ENCODE results near the gene CYBC1.
A peak's percentile ranks its signal among the peaks of the same experiment; 100 is the strongest.

Gene CYBC1

DNA sequence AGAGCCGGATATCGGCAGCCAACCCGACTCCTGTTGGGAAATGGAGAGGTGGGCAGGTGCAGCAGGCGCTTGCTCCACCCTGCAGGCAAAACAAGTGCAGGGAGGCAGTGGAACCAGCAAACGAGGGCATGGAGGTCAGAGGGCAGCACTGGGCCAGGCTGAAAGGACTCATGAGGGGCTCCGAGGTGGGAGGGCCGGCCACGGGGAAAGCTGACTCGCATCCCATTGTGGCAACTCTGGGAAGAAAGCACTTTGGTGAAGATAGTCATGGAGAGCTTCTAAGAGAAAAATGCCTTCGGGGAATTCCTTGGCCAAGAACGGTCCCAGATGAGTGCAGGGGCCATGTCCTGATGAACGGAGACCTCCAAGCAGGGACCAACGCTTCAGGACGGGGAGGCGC is 4.4 kb downstream of the CYBC1 start:
- DNase-seq = peak; percentile 53

GRCh38 chr17:82445542-82445941 is 5.0 kb downstream of the CYBC1 start:
- no peak for DNase-seq

DNA sequence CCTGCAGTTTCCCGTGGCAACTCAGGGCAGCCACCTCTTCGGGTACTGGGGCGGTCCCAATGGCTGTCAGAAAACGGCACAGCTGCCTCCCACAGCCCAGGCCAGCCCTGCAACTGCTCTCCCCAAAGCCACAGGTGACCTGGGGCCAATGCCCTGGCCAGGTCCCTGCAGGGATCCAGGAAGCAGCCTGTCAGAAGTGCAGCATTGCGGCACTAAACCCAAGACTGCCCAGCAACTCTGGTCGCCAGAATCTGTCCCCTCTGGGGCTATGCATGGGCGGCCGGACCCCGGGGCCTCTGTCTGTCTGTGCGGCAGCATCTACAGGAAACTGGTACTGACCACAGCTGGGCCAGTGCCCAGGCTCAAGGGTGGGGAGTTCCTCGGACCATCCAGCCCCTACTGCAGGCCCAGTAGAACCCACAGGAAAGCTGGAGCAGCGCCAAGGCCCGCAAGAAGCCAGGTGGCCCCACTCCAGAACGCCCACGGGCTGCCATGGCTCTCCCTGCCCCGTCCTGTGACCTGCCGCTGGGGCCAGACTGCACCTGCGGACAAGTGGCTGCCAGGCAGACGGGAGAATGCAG is 5.5 kb downstream of the CYBC1 start:
- no peak for DNase-seq

DNA sequence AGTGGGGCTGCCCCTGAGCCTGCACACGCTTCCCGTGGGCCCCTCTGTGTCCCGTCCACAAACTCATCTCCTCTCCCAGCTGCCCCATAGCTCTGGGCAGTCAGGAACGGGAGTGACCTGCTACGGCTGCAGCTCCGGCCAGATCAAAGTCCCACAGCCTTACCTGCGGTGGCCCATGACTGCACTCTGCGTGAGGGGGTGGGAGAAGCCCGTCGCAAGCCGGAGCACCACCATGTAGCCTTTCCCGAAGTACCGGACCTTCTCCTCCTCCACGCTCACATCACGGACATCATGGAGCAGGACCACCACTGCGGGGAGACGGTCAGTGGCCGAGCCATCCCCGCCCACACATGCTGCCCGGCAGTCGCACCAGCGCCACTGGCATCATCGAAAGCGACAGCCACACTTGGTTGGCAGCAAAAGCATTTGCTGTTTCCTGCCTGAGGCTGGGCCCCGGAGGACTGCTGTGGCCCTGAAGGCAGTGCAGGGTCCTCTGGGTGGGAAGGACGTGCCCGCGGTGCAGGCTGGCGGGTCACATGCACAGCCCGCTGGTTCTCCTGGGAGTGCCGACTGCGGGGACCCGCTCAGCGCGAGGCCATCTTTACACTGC is 6.2 kb downstream of the CYBC1 start:
- no peak for DNase-seq

- DNase-seq = no peak
Observed at GRCh38 chr17:82443465-82444283, 6.9 kb downstream of the CYBC1 start.

- DNase-seq = no peak
Observed at GRCh38 chr17:82442643-82443464, 7.7 kb downstream of the CYBC1 start.

DNA sequence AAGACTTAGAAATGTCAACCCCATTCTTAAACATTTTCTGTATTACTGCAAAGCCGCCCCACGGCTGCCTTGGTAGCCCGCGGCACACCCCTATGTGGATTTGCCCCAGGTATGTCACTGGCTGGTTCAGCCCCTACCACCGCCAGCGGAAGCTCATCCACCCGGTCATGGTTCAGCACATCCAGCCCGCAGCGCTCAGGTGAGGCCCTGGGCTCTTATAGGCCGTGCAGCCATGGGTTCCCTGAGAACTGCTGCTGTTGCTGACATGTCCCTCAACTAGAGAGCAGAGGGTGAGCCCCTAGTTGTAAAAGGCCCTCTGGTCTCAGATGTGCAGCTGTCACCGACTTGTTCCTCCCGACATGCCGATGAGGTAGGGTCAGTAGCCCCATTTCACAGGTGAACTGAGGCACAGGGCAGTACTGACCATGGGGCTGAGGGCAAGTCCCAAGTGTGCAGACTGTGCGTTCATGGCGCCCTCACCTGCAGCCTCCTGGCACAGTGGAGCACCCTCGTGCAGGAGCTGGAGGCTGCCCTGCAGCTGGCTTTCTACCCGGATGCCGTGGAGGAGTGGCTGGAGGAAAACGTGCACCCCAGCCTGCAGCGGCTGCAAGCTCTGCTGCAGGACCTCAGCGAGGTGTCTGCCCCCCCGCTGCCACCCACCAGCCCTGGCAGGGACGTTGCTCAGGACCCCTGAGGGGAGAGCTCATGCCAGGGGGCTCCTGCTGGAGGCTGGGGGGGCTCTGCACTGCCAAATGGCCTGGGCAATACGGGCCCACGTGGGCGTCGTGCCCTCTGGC is 8.7 kb downstream of the CYBC1 start:
- no peak for DNase-seq

DNA sequence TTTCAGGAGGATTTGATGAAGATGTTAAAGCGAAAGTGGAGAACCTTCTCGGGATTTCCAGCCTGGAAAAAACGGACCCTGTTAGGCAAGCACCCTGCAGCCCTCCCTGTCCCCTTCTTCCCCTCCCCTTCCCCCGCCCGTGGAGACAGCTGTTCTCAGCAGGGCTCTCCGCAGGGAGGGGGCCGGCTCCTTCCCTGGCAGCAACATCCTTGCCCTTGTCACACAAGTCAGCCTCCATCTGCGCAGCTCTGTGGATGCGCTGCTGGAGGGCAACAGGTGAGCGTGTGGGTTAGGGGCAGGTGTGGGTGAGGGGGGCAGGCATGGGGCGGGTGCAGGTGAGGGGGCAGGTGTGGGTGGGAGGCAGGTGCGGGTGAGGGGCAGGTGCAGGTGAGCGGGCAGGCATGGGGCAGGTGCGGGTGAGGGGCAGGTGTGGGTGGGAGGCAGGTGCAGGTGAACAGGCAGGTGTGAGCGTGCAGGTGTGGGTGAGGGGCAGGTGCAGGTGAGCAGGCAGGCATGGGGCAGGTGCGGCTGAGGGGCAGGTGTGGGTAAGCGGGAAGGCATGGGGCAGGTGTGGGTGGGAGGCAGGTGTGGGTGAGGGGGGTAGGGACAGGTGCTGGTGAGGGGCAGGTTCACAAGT is 9.4 kb downstream of the CYBC1 start:
- no peak for DNase-seq

DNA sequence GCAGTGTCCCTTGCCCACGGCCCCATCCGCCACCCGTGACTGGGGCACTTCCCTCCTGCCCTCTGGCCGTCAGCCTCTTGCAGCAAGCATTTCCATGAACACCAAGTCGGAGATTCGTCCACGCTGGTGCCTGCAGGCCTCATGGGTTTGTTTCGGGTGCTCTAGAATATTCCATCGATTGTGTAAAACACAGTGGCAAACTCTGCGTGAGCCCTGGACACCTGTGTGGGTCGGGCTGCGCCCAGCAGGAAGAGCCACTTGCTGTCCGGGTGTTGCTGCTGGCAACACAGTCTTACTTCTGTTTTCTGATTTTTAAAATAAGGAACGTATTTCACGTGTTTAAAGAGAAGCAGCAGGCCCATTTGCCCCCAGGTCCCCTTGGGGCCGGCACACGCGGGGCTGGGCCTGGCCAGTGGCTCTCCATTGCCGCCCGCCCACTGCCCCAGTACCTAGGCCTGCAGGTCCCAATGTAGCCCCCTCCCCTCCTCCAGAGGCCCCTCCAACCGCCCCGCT is 10.0 kb downstream of the CYBC1 start:
- no peak for DNase-seq

GRCh38 chr17:82439829-82440365 is 10.7 kb downstream of the CYBC1 start:
- DNase-seq = no peak

DNA sequence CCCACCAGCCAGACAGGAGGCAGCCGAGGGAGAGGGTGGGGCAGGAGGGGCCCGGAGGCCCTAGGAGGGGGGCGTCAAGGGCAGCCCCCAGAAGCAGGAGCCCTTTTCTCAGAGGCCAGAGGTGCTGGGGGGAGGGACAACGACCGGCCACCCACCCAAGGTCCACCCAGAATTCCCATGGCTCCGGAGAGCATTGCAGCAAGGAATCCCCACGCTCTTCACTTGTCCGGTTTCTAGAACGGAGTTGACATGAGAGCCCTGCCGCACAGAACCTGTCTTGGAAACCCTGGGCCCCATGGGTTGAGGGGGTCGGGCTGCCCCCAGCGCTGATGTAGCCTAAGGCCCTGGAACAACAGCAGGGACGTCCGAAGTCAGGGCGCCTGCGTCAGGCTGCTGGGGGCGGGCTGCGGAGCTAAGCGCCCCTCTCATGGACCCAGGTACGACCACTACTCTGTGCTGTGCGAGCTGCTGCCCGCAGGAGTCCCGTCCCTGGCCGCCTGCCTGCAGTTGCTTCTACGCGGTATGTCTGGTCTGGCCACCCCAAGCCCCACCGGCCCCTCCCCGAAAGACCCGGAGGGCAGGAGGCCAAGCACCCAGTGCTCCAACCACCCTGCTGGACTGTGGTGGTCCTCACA is 11.2 kb downstream of the CYBC1 start:
- no peak for DNase-seq

GRCh38 chr17:82438401-82439193 is 12.0 kb downstream of the CYBC1 start:
- DNase-seq = no peak

DNA sequence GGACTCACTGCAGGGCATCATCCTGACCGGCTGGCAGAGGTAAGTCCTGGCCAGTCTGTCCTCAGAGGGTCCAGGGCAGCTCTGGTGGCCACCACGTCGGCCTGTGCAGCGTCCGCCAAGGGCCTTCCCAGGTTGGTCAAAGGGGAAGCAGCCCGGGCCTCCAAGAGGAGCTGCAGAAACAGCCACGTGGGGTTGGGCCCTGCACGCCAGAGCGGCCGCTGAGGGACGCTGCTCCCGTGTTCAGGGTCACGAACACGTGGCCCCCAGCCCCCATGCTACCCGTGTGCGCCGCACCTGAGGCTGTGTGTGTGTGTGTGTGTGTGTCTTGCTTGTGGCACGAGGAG is 13.3 kb downstream of the CYBC1 start:
- no peak for DNase-seq

- no peak for DNase-seq
Observed at GRCh38 chr17:82436601-82437324, 13.8 kb downstream of the CYBC1 start.

GRCh38 chr17:82435601-82436583 is 14.7 kb downstream of the CYBC1 start:
- DNase-seq = peak; percentile 58

DNA sequence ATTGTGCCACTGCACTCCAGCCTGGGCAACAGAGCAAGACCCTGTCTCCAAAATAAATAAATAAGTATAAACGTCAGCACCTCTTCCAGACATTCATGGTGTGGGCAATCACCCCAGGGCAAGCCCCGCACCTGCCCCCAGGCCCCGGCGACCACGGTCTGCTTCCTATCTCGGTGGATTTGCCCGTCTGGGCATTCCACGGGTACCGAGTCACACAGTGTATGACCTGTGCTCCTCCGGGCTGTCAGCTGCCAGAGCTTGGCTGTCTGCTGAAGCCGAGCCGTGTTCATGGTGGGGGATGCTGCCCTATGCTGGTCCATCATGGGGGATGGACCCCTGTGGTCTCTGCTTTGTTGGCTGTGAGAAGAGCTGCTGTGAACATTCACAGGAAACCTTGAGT is 15.4 kb downstream of the CYBC1 start:
- DNase-seq = peak; percentile 78

GRCh38 chr17:82434216-82434565 is 16.4 kb downstream of the CYBC1 start:
- no peak for DNase-seq

GRCh38 chr17:82433560-82434215 is 16.9 kb downstream of the CYBC1 start:
- DNase-seq = no peak
